ENCODE data around the gene CFB.

DNA sequence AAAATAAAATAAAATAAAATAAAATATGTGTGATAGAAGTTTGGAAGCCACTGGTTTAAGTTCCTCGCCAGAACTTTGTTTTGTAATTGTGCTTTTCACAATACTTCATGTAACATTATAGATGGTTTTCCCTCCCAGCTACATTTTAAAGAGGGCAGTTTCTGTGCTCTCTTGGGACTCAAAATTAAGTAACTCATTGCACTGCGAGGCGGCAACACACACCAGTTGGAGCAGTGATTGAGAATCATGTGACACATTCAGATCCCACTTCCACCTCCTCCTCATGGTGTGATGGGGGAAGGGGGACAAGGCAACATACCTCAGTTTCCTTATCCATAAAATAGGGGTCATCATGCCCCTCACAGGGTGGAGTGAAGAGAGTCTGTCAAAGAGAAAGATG, 10.9 kb upstream of the CFB start:
- TF ChIP-seq, protein P1, sequence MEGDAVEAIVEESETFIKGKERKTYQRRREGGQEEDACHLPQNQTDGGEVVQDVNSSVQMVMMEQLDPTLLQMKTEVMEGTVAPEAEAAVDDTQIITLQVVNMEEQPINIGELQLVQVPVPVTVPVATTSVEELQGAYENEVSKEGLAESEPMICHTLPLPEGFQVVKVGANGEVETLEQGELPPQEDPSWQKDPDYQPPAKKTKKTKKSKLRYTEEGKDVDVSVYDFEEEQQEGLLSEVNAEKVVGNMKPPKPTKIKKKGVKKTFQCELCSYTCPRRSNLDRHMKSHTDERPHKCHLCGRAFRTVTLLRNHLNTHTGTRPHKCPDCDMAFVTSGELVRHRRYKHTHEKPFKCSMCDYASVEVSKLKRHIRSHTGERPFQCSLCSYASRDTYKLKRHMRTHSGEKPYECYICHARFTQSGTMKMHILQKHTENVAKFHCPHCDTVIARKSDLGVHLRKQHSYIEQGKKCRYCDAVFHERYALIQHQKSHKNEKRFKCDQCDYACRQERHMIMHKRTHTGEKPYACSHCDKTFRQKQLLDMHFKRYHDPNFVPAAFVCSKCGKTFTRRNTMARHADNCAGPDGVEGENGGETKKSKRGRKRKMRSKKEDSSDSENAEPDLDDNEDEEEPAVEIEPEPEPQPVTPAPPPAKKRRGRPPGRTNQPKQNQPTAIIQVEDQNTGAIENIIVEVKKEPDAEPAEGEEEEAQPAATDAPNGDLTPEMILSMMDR (IDR thresholded peaks at IDR 0.05): no peak
- TF ChIP-seq POLR2A (IDR thresholded peaks at IDR 0.05): no peak
